Kidney (tissue), 14 donors: ENCODE results near the gene TPRA1. TPM values are rescaled to one million over a fixed set of nuclear protein-coding genes. Genes with fewer than 3 reads are reported as not detected.
A peak's percentile ranks its signal among the peaks of the same experiment; 100 is the strongest.

ENCODE experiments used
- DNase-seq, 5 donors: peaks; one replicate each; pipeline ENCODE4 v3.0.0-alpha.2; 2013 to 2020
- FAIRE-seq: peaks from 2 replicates; lab custom pipeline; 2012; peaks lifted over from hg19 to GRCh38; lab: Jason Lieb, UNC
- H3K27ac ChIP-seq, 2 donors: one replicate each; pipeline ENCODE4 v1.7.0; 2013; ENCODE audit warnings: low read depth in 2 of 2, low read length in 2 of 2, inconsistent platforms in 1 of 2
- H3K27me3 ChIP-seq: one replicate; pipeline ENCODE4 v1.7.1; 2013; ENCODE audit warnings: low read length, inconsistent platforms; ENCODE audit not compliant: control insufficient read depth, insufficient read depth
- H3K36me3 ChIP-seq, 3 donors: one replicate each; pipeline versions ENCODE4 v1.7.0 to v1.7.1; 2013; ENCODE audit warnings: low read length in 3 of 3, control low read depth in 1 of 3, inconsistent platforms in 1 of 3; ENCODE audit not compliant: insufficient read depth in 3 of 3, control insufficient read depth in 2 of 3
- H3K4me1 ChIP-seq, 3 donors: one replicate each; pipeline versions ENCODE4 v1.7.0 to v1.7.1; 2013; ENCODE audit warnings: low read length in 3 of 3, inconsistent platforms in 1 of 3, low read depth in 1 of 3; ENCODE audit not compliant: control insufficient read depth in 2 of 3, insufficient read depth in 2 of 3
- H3K4me3 ChIP-seq, 3 donors: one replicate each; pipeline versions ENCODE4 v1.7.0 to v1.8.1; 2013; ENCODE audit warnings: low read length in 3 of 3, control low read depth in 1 of 3, inconsistent platforms in 1 of 3
- H3K9ac ChIP-seq, 3 donors: one replicate each; pipeline versions ENCODE4 v1.7.0 to v1.7.1; 2013; ENCODE audit warnings: low read length in 3 of 3, control low read depth in 1 of 3, inconsistent platforms in 1 of 3
- H3K9me3 ChIP-seq, 3 donors: one replicate each; pipeline versions ENCODE4 v1.7.0 to v1.7.1; 2013; ENCODE audit warnings: low read length in 3 of 3, control low read depth in 1 of 3, inconsistent platforms in 1 of 3; ENCODE audit not compliant: control insufficient read depth in 2 of 3, insufficient read depth in 1 of 3
- CTCF ChIP-seq: IDR thresholded peaks from 3 replicates; pipeline ENCODE4 v1.5.1; 2012; ENCODE audit warnings: mild to moderate bottlenecking, moderate library complexity, borderline replicate concordance; ENCODE audit not compliant: insufficient read depth; ENCODE audit errors: extremely low read depth
- intact Hi-C: fragments of 100-400 bp; cut with DNase I; formaldehyde crosslinking; loops from one replicate; pipeline ENCODE4 v1.11.1; 2022
- polyA plus RNA-seq: library from polyadenylated mRNA; stranded (reverse); fragments of 350-450 nt; fragmentation: Illumina TruSeq; extraction: RNeasy Lipid Tissue Mini Kit (QIAGEN cat#74804); gene quantifications from one replicate; pipeline ENCODE4 v1.2.3, GENCODE V29; 2014; ENCODE audit warnings: low read depth, low replicate concordance; ENCODE audit not compliant: insufficient read depth
- total RNA-seq: library from RNA; stranded (reverse); fragmentation: NEBNext Ultra II Directional; extraction: Animal tissue kit (Norgen Biotek cat#: 25700); gene quantifications from one replicate; pipeline ENCODE4 v1.2.1, GENCODE V29; 2021
- donor health status: control.
- donor health status: control.
- donor health status: control.
- donor health status: control.
- donor health status: control.
- donor health status: DM: yes; HTN: yes; CAD: no.
- donor health status: Normal renal cell carcinoma (clear cell type).

Gene TPRA1
- total and polyA plus RNA-seq, 2 donors from 2014 or later = 35.4 to 36.4 TPM

GRCh38 chr3:127604035-127604434 lies 13.5 kb upstream of the TPRA1 start:
- H3K36me3 ChIP-seq = peaks cover 2 to 13% (median 6%) of the 10 kb centered on the region in 3 donors
- no peak for DNase-seq
- no peak overlapping the region for H3K9ac ChIP-seq
- no peaks in the 10 kb centered on the region for H3K9me3 ChIP-seq
- FAIRE-seq = no peak
- H3K4me3 ChIP-seq = no peak overlapping the region
- TF ChIP-seq CTCF = no peak
- intact Hi-C loops = no loop called here
- H3K4me1 ChIP-seq = peaks cover 0 to under 1% (median 0%) of the 10 kb centered on the region in 3 donors
- H3K27me3 ChIP-seq = no peaks in the 10 kb centered on the region
- H3K27ac ChIP-seq = no peak overlapping the region

GRCh38 chr3:127600749-127601456 lies 10.4 kb upstream of the TPRA1 start:
- peaks cover 0 to 6% (median under 1%) of the 10 kb centered on the region in 3 donors for H3K36me3 ChIP-seq
- FAIRE-seq (no peak), DNase-seq (no peak)
- H3K9ac ChIP-seq = no peak overlapping the region
- no peak overlapping the region for H3K4me3 ChIP-seq
- H3K4me1 ChIP-seq = peaks cover 0 to 7% (median 2%) of the 10 kb centered on the region in 3 donors
- H3K27me3 ChIP-seq = no peaks in the 10 kb centered on the region
- no peak for TF ChIP-seq CTCF
- no peak overlapping the region for H3K27ac ChIP-seq
- no peaks in the 10 kb centered on the region for H3K9me3 ChIP-seq
- intact Hi-C loops = no loop called here

- no peak for TF ChIP-seq CTCF
- H3K9me3 ChIP-seq = no peaks in the 10 kb centered on the region
- H3K36me3 ChIP-seq = peaks cover 0 to 3% (median 0%) of the 10 kb centered on the region in 3 donors
- intact Hi-C loops = no loop called here
- H3K27me3 ChIP-seq = no peaks in the 10 kb centered on the region
- no peak overlapping the region for H3K27ac ChIP-seq
- H3K9ac ChIP-seq = peak overlapping the region in 2 of 3 donors; percentile 45 to 58
- peaks cover 0 to 7% (median 2%) of the 10 kb centered on the region in 3 donors for H3K4me1 ChIP-seq
- peak overlapping the region; percentile 52 to 75 (median 69) for H3K4me3 ChIP-seq
- DNase-seq (peak in 1 of 5 donors; percentile 29), FAIRE-seq (no peak)
Observed at GRCh38 chr3:127598841-127599570, 8.5 kb upstream of the TPRA1 start.
